Measurements from ENCODE around the gene PLCL2. TPM values are rescaled to one million over a fixed set of nuclear protein-coding genes. Genes with fewer than 3 reads are reported as not detected.
A peak's percentile ranks its signal among the peaks of the same experiment; 100 is the strongest.

Gene PLCL2
- total and polyA plus RNA-seq, 12 donors, result 4.5 to 44.0 (median 27.1) TPM

DNA sequence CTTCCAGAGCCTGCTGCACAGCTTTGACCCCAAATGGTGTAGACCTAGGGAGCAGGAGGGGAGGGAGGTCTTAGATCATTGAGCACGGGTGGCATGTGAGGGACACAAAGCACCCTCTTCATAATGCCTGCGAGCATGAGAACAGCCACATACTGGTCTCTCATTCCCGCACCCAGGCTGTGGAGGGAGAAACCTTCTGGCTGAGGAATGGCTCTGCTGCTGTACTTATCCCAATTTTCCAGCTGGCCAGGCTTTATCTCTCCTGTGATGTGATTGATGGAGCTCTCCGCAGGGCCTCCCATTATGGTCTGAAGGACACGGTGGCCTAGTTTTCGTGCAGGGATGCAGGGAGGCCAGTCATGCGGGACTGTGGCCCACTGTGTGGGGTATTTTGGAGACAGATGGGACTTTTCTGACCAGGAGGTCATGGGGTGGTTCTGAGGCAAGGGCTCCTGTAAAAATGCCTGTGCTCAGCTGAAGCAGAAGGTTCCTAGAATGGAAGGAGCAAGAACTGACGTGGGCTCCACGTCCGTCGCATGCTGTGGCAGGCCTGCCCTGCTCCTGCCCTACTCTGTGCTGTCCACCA is 251.5 kb downstream of the PLCL2 start:
- H3K9me3 ChIP-seq (replicated peaks in 1 of 3), result no peaks in the 10 kb centered on the region
- peak overlapping the region in 4 of 5 donors; percentile 55 to 85 (median 65) for H3K27ac ChIP-seq
- intact Hi-C loops (cut with DNase I), result loop anchor here in 1 of 2 donors (10.0 kb wide), 1 partner anchor 79 kb away; no protein-coding TSS in a partner anchor
- no peak overlapping the region for H3K4me3 ChIP-seq
- peak; percentile 81 to 95 (median 91) for DNase-seq
- H3K27me3 ChIP-seq, result no peaks in the 10 kb centered on the region
- TF ChIP-seq POLR2A (IDR thresholded peaks at IDR 0.05), result no peak
- TF ChIP-seq, protein P1, sequence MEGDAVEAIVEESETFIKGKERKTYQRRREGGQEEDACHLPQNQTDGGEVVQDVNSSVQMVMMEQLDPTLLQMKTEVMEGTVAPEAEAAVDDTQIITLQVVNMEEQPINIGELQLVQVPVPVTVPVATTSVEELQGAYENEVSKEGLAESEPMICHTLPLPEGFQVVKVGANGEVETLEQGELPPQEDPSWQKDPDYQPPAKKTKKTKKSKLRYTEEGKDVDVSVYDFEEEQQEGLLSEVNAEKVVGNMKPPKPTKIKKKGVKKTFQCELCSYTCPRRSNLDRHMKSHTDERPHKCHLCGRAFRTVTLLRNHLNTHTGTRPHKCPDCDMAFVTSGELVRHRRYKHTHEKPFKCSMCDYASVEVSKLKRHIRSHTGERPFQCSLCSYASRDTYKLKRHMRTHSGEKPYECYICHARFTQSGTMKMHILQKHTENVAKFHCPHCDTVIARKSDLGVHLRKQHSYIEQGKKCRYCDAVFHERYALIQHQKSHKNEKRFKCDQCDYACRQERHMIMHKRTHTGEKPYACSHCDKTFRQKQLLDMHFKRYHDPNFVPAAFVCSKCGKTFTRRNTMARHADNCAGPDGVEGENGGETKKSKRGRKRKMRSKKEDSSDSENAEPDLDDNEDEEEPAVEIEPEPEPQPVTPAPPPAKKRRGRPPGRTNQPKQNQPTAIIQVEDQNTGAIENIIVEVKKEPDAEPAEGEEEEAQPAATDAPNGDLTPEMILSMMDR (IDR thresholded peaks at IDR 0.05), result no peak
- H3K4me1 ChIP-seq (replicated peaks in 1 of 2), result peaks cover 18 to 24% of the 10 kb centered on the region in 2 donors
- no peaks in the 10 kb centered on the region for H3K36me3 ChIP-seq (replicated peaks in 1 of 2)
- 35 to 57% (median 42%) methylated on average over 10 to 11 of the region's 11 CpGs for WGBS, 4 donors

DNA sequence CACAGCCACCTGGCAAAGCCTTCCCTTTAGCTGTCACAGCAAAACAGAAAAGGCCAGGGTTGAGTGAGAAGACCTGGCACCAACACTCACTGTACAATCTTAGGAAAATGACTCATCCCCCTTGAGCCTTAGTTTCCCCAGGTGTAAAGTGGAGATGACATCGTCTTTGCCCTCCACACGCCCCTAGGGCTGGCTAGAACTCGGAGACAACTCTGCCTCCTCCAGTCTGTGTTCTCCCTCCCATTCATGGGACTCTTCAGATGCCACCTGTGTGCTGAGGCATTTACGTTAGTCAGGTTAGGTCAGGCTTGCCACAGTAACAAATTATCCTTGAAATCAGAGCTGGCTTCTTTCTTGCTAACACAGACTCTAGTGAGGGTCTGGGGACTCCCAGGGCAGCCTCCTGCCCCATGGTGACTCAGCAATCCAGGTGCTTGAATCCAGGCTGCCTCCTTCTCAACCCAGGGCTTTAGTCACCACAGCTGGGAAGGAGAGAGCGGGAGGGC is 252.6 kb downstream of the PLCL2 start:
- H3K36me3 ChIP-seq (replicated peaks in 1 of 2), result no peaks in the 10 kb centered on the region
- intact Hi-C loops (cut with DNase I), result loop anchor here in 1 of 2 donors (10.0 kb wide), 1 partner anchor 77 kb away; no protein-coding TSS in a partner anchor
- peak overlapping the region in 1 of 5 donors; percentile 70 for H3K27ac ChIP-seq
- H3K4me3 ChIP-seq, result no peak overlapping the region
- WGBS, 4 donors, result 91 to 100% (median 97%) methylated on average over 4 to 5 of the region's 5 CpGs
- no peaks in the 10 kb centered on the region for H3K9me3 ChIP-seq (replicated peaks in 1 of 3)
- peaks cover 18 to 24% of the 10 kb centered on the region in 2 donors for H3K4me1 ChIP-seq (replicated peaks in 1 of 2)
- peak in 2 of 7 donors; percentile 12 to 41 for DNase-seq
- no peaks in the 10 kb centered on the region for H3K27me3 ChIP-seq
- TF ChIP-seq, protein P1 (IDR thresholded peaks at IDR 0.05), result no peak
- no peak for TF ChIP-seq POLR2A (IDR thresholded peaks at IDR 0.05)

DNA sequence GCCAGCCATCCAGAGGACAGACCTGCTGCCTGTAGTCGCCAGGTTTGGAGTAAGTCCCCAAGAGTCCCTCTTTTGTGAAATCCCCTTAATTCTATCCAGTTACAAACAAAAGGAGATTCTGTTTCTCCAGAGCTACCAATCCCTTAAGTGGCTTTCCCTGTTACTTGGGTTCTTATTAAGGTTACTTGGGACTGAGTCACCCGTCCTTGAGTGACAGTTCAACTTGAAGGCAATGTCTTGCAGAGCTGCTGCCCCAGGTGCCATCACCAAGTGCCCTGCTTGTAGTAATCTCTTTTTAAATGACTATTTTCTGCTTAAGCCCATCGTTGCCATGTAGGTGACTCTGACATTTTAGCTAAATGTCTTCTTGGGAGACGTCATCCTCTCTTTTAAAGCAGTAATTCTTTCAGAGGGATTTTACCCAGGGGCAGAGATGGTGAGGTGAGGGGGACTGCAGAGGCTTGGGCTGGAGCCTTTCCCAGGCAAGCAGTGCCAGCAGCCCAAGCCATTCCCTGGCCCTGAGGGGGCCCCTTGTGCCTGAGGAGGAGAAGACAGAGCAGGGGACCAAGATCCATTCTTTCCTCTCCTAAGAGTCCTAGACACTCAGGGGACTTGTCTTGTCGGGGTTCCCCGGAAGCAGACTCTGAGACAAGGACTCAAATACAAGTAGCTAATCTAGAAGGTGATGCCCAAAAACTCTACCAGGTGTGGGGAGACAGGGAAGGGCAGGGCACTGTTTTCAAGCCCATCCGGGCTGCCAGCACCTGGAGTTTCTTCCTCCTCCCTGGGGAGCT is 253.7 kb downstream of the PLCL2 start:
- H3K27ac ChIP-seq, result no peak overlapping the region
- TF ChIP-seq POLR2A (IDR thresholded peaks at IDR 0.05), result no peak
- TF ChIP-seq, protein P1 (IDR thresholded peaks at IDR 0.05), result no peak
- DNase-seq, result peak in 3 of 7 donors; percentile 21 to 50 (median 30)
- H3K36me3 ChIP-seq (replicated peaks in 1 of 2), result no peaks in the 10 kb centered on the region
- no peak overlapping the region for H3K4me3 ChIP-seq
- peaks cover 18 to 24% of the 10 kb centered on the region in 2 donors for H3K4me1 ChIP-seq (replicated peaks in 1 of 2)
- H3K9me3 ChIP-seq (replicated peaks in 1 of 3), result no peaks in the 10 kb centered on the region
- intact Hi-C loops (cut with DNase I), result loop anchor here in 1 of 2 donors (10.0 kb wide), 1 partner anchor 76 kb away; no protein-coding TSS in a partner anchor
- H3K27me3 ChIP-seq, result no peaks in the 10 kb centered on the region
- 76 to 82% (median 81%) methylated on average over 7 of the region's 7 CpGs for WGBS, 4 donors
